ENCODE results near the gene ZNF654.
"Not testable (repeated sequence)": the region's sequence is repeated elsewhere in the genome, so short reads cannot be mapped to it uniquely, and the experiment has no call there.

The ZNF654 gene

DNA sequence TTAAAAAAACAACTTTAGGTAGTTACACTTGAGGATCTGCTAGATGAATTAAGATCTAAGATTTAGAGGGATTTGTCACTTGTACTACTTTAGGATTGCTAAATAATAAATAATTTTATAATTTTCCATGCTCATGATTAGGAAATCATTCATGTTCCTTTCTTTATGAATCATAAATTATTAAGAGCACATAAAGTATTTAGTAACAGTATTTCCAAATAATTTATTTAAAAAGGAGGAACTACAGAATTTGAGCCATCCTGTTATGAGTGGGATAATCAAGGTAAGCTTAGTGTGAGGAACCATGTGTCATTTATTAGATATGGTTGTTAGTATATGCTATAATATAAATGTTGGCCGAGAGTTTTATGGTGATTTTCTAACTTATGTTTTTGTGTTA lies 53.2 kb downstream of the ZNF654 start:
- no peaks in the 10 kb centered on the region for H3K27me3 ChIP-seq (ENCODE audit: low read depth, low read length)
- H3K36me3 ChIP-seq (ENCODE audit: control insufficient read depth in 1 of 2, insufficient read depth in 2 of 2, low read length in 2 of 2) = peaks cover 6% of the 10 kb centered on the region in 2 donors
- no peak overlapping the region for H3K27ac ChIP-seq (ENCODE audit: low read length)
- no peaks in the 10 kb centered on the region for H3K9me3 ChIP-seq (ENCODE audit: control insufficient read depth in 1 of 2, low read length in 2 of 2)
- no peak overlapping the region for H3K4me3 ChIP-seq (ENCODE audit: low read depth in 1 of 2, low read length in 2 of 2)
- H3K4me1 ChIP-seq (ENCODE audit: control insufficient read depth in 1 of 2, insufficient read depth in 2 of 2, low read length in 2 of 2) = peaks cover 0 to 7% of the 10 kb centered on the region in 2 donors

DNA sequence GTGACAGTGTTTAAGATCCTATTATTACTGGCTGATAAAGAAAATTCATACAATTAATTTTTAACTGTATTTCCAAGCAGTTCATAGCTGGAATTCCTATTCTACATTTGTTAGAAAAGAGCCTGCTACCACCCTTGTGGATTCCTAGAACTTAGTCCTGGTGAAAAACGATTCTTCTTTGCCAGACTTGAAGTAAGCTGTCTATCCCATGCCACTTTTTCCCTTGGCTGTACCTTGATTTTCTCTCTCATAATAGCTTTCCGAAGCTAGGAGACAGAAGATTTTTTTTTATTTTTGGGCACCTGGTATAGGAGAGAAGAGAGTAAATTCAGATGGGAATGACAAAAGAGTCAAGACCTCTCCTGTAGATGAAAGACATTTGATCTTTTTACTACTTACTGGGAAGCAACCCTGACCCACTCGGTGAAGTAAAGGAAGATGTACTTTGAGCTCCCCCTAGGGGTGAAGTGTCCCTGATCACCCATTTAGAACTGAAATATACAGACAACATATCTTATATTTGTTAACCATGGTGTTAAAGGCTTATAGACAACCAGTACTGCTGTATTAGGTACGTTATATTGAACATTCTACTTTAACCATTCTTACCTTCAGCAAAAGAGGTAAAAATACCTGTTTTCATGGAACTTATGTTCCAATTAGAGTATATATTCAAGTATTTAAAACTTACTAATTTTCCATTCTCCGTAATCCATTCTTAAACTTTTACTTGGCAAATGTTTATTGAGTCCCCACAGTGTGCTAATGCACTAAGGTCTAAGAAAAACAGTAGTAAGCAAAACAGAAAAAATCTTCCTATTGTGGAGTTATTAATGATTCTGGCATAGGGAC lies 54.5 kb downstream of the ZNF654 start:
- peaks cover 9 to 10% of the 10 kb centered on the region in 2 donors for H3K36me3 ChIP-seq (ENCODE audit: control insufficient read depth in 1 of 2, insufficient read depth in 2 of 2, low read length in 2 of 2)
- no peaks in the 10 kb centered on the region for H3K27me3 ChIP-seq (ENCODE audit: low read depth, low read length)
- no peak overlapping the region for H3K4me3 ChIP-seq (ENCODE audit: low read depth in 1 of 2, low read length in 2 of 2)
- H3K4me1 ChIP-seq (ENCODE audit: control insufficient read depth in 1 of 2, insufficient read depth in 2 of 2, low read length in 2 of 2) = peaks cover 0 to 7% of the 10 kb centered on the region in 2 donors
- no peak overlapping the region for H3K27ac ChIP-seq (ENCODE audit: low read length)
- H3K9me3 ChIP-seq (ENCODE audit: control insufficient read depth in 1 of 2, low read length in 2 of 2) = no peaks in the 10 kb centered on the region

GRCh38 chr3:88114878-88115549 lies 56.0 kb downstream of the ZNF654 start:
- Histone ChIP-seq H3K9me3 (ENCODE audit: control insufficient read depth in 1 of 2, low read length in 2 of 2) (no peaks in the 10 kb centered on the region), H3K27ac (ENCODE audit: low read length) (no peak overlapping the region), H3K27me3 (ENCODE audit: low read depth, low read length) (no peaks in the 10 kb centered on the region), H3K4me3 (ENCODE audit: low read depth in 1 of 2, low read length in 2 of 2) (no peak overlapping the region), H3K36me3 (ENCODE audit: control insufficient read depth in 1 of 2, insufficient read depth in 2 of 2, low read length in 2 of 2) (peaks cover 10 to 11% of the 10 kb centered on the region in 2 donors), H3K4me1 (ENCODE audit: control insufficient read depth in 1 of 2, insufficient read depth in 2 of 2, low read length in 2 of 2) (peaks cover 0 to 5% of the 10 kb centered on the region in 2 donors)

DNA sequence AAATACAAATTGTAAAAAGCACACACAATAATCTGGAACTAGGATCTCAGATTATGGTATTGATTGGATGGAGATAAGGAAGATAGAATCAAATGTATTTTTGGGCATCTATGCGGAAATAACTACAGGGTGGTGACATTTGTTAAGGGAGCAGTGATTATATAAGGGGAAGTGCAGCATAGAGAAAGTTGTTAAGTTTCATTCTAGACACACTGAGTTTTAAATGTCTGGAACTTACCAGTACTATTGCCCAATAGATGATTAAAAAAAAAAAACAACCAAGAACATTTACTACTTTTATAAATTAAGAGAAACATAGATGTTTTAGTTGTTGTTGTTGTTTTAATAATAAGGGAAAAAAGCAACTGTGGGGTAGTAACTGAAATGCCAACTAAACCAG lies 58.6 kb downstream of the ZNF654 start:
- no peaks in the 10 kb centered on the region for H3K9me3 ChIP-seq (ENCODE audit: control insufficient read depth in 1 of 2, low read length in 2 of 2)
- no peak overlapping the region for H3K27ac ChIP-seq (ENCODE audit: low read length)
- no peaks in the 10 kb centered on the region for H3K27me3 ChIP-seq (ENCODE audit: low read depth, low read length)
- no peaks in the 10 kb centered on the region for H3K4me1 ChIP-seq (ENCODE audit: control insufficient read depth in 1 of 2, insufficient read depth in 2 of 2, low read length in 2 of 2)
- H3K4me3 ChIP-seq (ENCODE audit: low read depth in 1 of 2, low read length in 2 of 2) = no peak overlapping the region
- H3K36me3 ChIP-seq (ENCODE audit: control insufficient read depth in 1 of 2, insufficient read depth in 2 of 2, low read length in 2 of 2) = peaks cover 10 to 11% of the 10 kb centered on the region in 2 donors

DNA sequence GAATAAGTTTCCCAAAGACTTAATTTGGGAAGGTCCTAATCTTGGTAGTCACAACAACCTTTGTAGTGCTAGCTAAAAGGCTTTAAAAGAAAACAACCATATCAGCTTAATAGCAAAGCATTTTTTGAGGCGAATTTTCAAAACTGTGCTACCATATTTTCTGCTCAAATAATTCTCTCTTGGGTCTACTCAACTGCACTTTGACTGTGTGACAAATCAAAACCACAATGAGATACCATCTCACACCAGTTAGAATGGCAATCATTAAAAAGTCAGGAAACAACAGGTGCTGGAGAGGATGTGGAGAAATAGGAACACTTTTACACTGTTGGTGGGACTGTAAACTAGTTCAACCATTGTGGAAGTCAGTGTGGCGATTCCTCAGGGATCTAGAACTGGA lies 59.5 kb downstream of the ZNF654 start:
- not testable (repeated sequence) for H3K4me3 ChIP-seq (ENCODE audit: low read depth in 1 of 2, low read length in 2 of 2); H3K27me3 ChIP-seq (ENCODE audit: low read depth, low read length); H3K9me3 ChIP-seq (ENCODE audit: control insufficient read depth in 1 of 2, low read length in 2 of 2); H3K27ac ChIP-seq (ENCODE audit: low read length); H3K4me1 ChIP-seq (ENCODE audit: control insufficient read depth in 1 of 2, insufficient read depth in 2 of 2, low read length in 2 of 2)
- H3K36me3 ChIP-seq (ENCODE audit: control insufficient read depth in 1 of 2, insufficient read depth in 2 of 2, low read length in 2 of 2) = peaks cover 10 to 11% of the 10 kb centered on the region in 2 donors

GRCh38 chr3:88123526-88123925 lies 64.5 kb downstream of the ZNF654 start:
- H3K27ac ChIP-seq (ENCODE audit: low read length) = no peak overlapping the region
- H3K9me3 ChIP-seq (ENCODE audit: control insufficient read depth in 1 of 2, low read length in 2 of 2) = no peaks in the 10 kb centered on the region

GRCh38 chr3:88131695-88132094 lies 72.6 kb downstream of the ZNF654 start:
- Histone ChIP-seq H3K9me3 (ENCODE audit: control insufficient read depth in 1 of 2, low read length in 2 of 2) (no peaks in the 10 kb centered on the region), H3K4me3 (ENCODE audit: low read depth in 1 of 2, low read length in 2 of 2) (no peak overlapping the region), H3K36me3 (ENCODE audit: control insufficient read depth in 1 of 2, insufficient read depth in 2 of 2, low read length in 2 of 2) (peaks cover 0 to 3% of the 10 kb centered on the region in 2 donors), H3K4me1 (ENCODE audit: control insufficient read depth in 1 of 2, insufficient read depth in 2 of 2, low read length in 2 of 2) (peaks cover 0 to 6% of the 10 kb centered on the region in 2 donors), H3K27ac (ENCODE audit: low read length) (no peak overlapping the region), H3K27me3 (ENCODE audit: low read depth, low read length) (no peaks in the 10 kb centered on the region)

More at GRCh38 chr3:88123526-88123925, 64.5 kb downstream of the ZNF654 start:
- Histone ChIP-seq H3K4me1 (ENCODE audit: control insufficient read depth in 1 of 2, insufficient read depth in 2 of 2, low read length in 2 of 2) (no peaks in the 10 kb centered on the region), H3K27me3 (ENCODE audit: low read depth, low read length) (no peaks in the 10 kb centered on the region), H3K4me3 (ENCODE audit: low read depth in 1 of 2, low read length in 2 of 2) (no peak overlapping the region), H3K36me3 (ENCODE audit: control insufficient read depth in 1 of 2, insufficient read depth in 2 of 2, low read length in 2 of 2) (peaks cover 1% of the 10 kb centered on the region in 2 donors)

- H3K27me3 ChIP-seq (ENCODE audit: low read depth, low read length) = no peaks in the 10 kb centered on the region
- H3K4me3 ChIP-seq (ENCODE audit: low read depth in 1 of 2, low read length in 2 of 2) = no peak overlapping the region
- H3K4me1 ChIP-seq (ENCODE audit: control insufficient read depth in 1 of 2, insufficient read depth in 2 of 2, low read length in 2 of 2) = peaks cover 0 to 6% of the 10 kb centered on the region in 2 donors
- peaks cover 0 to 3% of the 10 kb centered on the region in 2 donors for H3K36me3 ChIP-seq (ENCODE audit: control insufficient read depth in 1 of 2, insufficient read depth in 2 of 2, low read length in 2 of 2)
- no peak overlapping the region for H3K27ac ChIP-seq (ENCODE audit: low read length)
- H3K9me3 ChIP-seq (ENCODE audit: control insufficient read depth in 1 of 2, low read length in 2 of 2) = no peaks in the 10 kb centered on the region
Observed at GRCh38 chr3:88132894-88133293, 73.8 kb downstream of the ZNF654 start.

GRCh38 chr3:88133711-88134263 lies 74.7 kb downstream of the ZNF654 start:
- no peak overlapping the region for H3K27ac ChIP-seq (ENCODE audit: low read length)
- peaks cover 0 to 6% of the 10 kb centered on the region in 2 donors for H3K4me1 ChIP-seq (ENCODE audit: control insufficient read depth in 1 of 2, insufficient read depth in 2 of 2, low read length in 2 of 2)
- H3K4me3 ChIP-seq (ENCODE audit: low read depth in 1 of 2, low read length in 2 of 2) = no peak overlapping the region
- peaks cover 3 to 4% of the 10 kb centered on the region in 2 donors for H3K36me3 ChIP-seq (ENCODE audit: control insufficient read depth in 1 of 2, insufficient read depth in 2 of 2, low read length in 2 of 2)
- H3K27me3 ChIP-seq (ENCODE audit: low read depth, low read length) = no peaks in the 10 kb centered on the region
- H3K9me3 ChIP-seq (ENCODE audit: control insufficient read depth in 1 of 2, low read length in 2 of 2) = no peaks in the 10 kb centered on the region

- Histone ChIP-seq H3K4me3 (ENCODE audit: low read depth in 1 of 2, low read length in 2 of 2) (no peak overlapping the region), H3K36me3 (ENCODE audit: control insufficient read depth in 1 of 2, insufficient read depth in 2 of 2, low read length in 2 of 2) (peaks cover 21 to 29% of the 10 kb centered on the region in 2 donors), H3K9me3 (ENCODE audit: control insufficient read depth in 1 of 2, low read length in 2 of 2) (no peaks in the 10 kb centered on the region), H3K4me1 (ENCODE audit: control insufficient read depth in 1 of 2, insufficient read depth in 2 of 2, low read length in 2 of 2) (peaks cover 0 to 5% of the 10 kb centered on the region in 2 donors), H3K27ac (ENCODE audit: low read length) (no peak overlapping the region), H3K27me3 (ENCODE audit: low read depth, low read length) (no peaks in the 10 kb centered on the region)
Observed at GRCh38 chr3:88137836-88138235, 78.8 kb downstream of the ZNF654 start.

DNA sequence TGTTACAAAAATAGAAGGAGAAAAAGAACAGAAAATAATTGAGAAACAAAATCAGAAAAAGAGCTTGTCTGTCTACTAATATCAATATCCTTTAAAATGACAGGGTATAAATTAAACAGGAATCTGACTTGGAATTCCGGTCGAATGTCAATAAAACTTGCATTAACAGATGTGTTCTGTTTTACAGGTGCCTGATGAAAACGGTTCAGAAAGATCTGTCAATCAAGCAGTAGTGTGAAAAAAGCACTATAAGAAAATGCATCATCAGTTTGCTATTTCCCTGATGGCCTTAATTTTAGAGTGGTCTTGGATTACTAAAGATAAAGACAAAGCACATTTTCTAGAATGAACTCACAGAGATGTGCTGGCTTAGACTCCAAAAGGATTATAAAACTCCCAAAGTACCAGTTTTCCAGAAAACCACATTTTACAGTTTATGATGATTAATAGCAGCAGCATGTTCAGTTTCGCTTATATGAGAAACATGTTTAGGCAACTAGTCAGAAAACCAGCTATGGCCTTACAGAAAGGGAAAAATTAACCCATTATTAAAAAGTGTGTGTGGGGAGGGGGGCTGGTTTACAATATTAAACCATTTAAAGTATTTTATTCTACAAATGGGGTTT lies 82.5 kb downstream of the ZNF654 start:
- Histone ChIP-seq H3K4me1 (ENCODE audit: control insufficient read depth in 1 of 2, insufficient read depth in 2 of 2, low read length in 2 of 2) (no peaks in the 10 kb centered on the region), H3K27me3 (ENCODE audit: low read depth, low read length) (no peaks in the 10 kb centered on the region), H3K27ac (ENCODE audit: low read length) (no peak overlapping the region), H3K9me3 (ENCODE audit: control insufficient read depth in 1 of 2, low read length in 2 of 2) (no peaks in the 10 kb centered on the region), H3K4me3 (ENCODE audit: low read depth in 1 of 2, low read length in 2 of 2) (no peak overlapping the region), H3K36me3 (ENCODE audit: control insufficient read depth in 1 of 2, insufficient read depth in 2 of 2, low read length in 2 of 2) (peaks cover 21 to 29% of the 10 kb centered on the region in 2 donors)

Data from muscle layer of duodenum (tissue), 2 donors.